K562 (cell line): ENCODE measurements around the gene ITGAX. TPM values are rescaled to one million over a fixed set of nuclear protein-coding genes. Genes with fewer than 3 reads are reported as not detected.

Source experiments
- ATAC-seq: fragments of 200-7000 bp; cut with Tn5 transposase; 3 replicates; pipeline ENCODE4 v1.9.1; 2020; ENCODE audit warnings: moderate library complexity
- BruUV-seq: library from RNA; stranded (reverse); fragments of 400-500 nt; replicated peaks from 2 replicates; lab custom pipeline; 2021; lab: Mats Ljungman, UMichigan
- CTCF ChIA-PET: fragments of 300-600 bp; formaldehyde crosslinking; extraction: SDS; loops from one replicate; lab custom pipeline; 2021; ENCODE audit warnings: low intra/inter-chr PET ratio; lab: Yijun Ruan, JAX
- POLR2A ChIA-PET: fragments of 300-600, 350-650 bp; sonication (Branson Sonifier 250); formaldehyde crosslinking; extraction: SDS; loops from one replicate; lab custom pipeline; 2021; ENCODE audit warnings: antibody characterized with exemption, inconsistent platforms; lab: Yijun Ruan, JAX
- DNase-seq, 4 experiments: peaks; one replicate each; pipeline versions ENCODE4 v3.0.0 to v3.0.0-alpha.2; 2011 to 2018; ENCODE audit warnings: low spot score in 3 of 4, mixed read lengths in 3 of 4; ENCODE audit errors: extremely low read depth in 1 of 4
- FAIRE-seq: peaks from 2 replicates; lab custom pipeline; 2011; peaks lifted over from hg19 to GRCh38; lab: Jason Lieb, UNC
- H2AFZ ChIP-seq: 2 replicates; pipeline ENCODE4 v1.6.0; 2011; ENCODE audit warnings: low read depth, low read length, control low read depth, inconsistent platforms
- H3K27ac ChIP-seq: fragments of 200-600 bp; 3 replicates; pipeline ENCODE4 v1.8.0; 2011; ENCODE audit warnings: low read depth, mild to moderate bottlenecking, control low read depth, inconsistent platforms, low read length, moderate library complexity, mixed read lengths; ENCODE audit errors: extremely low read depth
- H3K27me3 ChIP-seq, 2 experiments: fragments of 300-600 bp in 1 of 2; 2 replicates in 1 of 2; 3 replicates in 1 of 2; pipeline versions ENCODE4 v1.6.0 to v1.8.0; 2011; ENCODE audit warnings: inconsistent platforms in 2 of 2, low read length in 2 of 2, mild to moderate bottlenecking in 1 of 2, mixed read lengths in 1 of 2, moderate library complexity in 1 of 2; ENCODE audit not compliant: control insufficient read depth in 2 of 2, insufficient read depth in 2 of 2
- H3K36me3 ChIP-seq: fragments of 300-600 bp; 3 replicates; pipeline ENCODE4 v1.8.0; 2011; ENCODE audit warnings: mild to moderate bottlenecking, low read length, inconsistent platforms; ENCODE audit not compliant: control insufficient read depth, insufficient read depth
- H3K4me1 ChIP-seq, 2 experiments: fragments of 200-600 bp in 1 of 2; replicated peaks in 1 of 2; 2 replicates in 1 of 2; 3 replicates in 1 of 2; pipeline versions ENCODE4 v1.5.1 to v1.8.0; 2011; ENCODE audit warnings: inconsistent platforms in 2 of 2, low read length in 2 of 2, mild to moderate bottlenecking in 1 of 2, mixed read lengths in 1 of 2, moderate library complexity in 1 of 2; ENCODE audit not compliant: control insufficient read depth in 2 of 2, insufficient read depth in 2 of 2
- H3K4me2 ChIP-seq: 2 replicates; pipeline ENCODE4 v1.6.1; 2011; ENCODE audit warnings: low read length, control low read depth, inconsistent platforms, mixed read lengths; ENCODE audit not compliant: insufficient read depth
- H3K4me3 ChIP-seq: fragments of 200-600 bp; sonication (generic), shearing (Covaris generic); 2 replicates; pipeline ENCODE4 v1.5.1; 2016; ENCODE audit warnings: control low read depth, inconsistent platforms
- H3K79me2 ChIP-seq: fragments of 200-600 bp; 3 replicates; pipeline ENCODE4 v1.8.0; 2011; ENCODE audit warnings: low read length, inconsistent platforms; ENCODE audit not compliant: control insufficient read depth, insufficient read depth
- H3K9ac ChIP-seq, 2 experiments: 2 replicates each; pipeline versions ENCODE4 v1.6.0 to v1.6.1; 2011; ENCODE audit warnings: low read depth in 2 of 2, low read length in 2 of 2, control low read depth in 1 of 2, inconsistent platforms in 1 of 2, mild to moderate bottlenecking in 1 of 2, mixed read lengths in 1 of 2; ENCODE audit not compliant: insufficient read depth in 1 of 2
- H3K9me1 ChIP-seq: one replicate; pipeline ENCODE4 v1.6.0; 2011; ENCODE audit warnings: inconsistent platforms, mild to moderate bottlenecking, low read length, moderate library complexity; ENCODE audit not compliant: control insufficient read depth, insufficient read depth
- H3K9me3 ChIP-seq: replicated peaks from 2 replicates; pipeline ENCODE4 v1.5.1; 2011; ENCODE audit warnings: low read depth, low read length, inconsistent platforms; ENCODE audit not compliant: control insufficient read depth, insufficient read depth
- H4K20me1 ChIP-seq: replicated peaks from 2 replicates; pipeline ENCODE4 v1.6.1; 2011; ENCODE audit warnings: low read length, inconsistent platforms, mixed read lengths; ENCODE audit not compliant: control insufficient read depth, insufficient read depth
- NR0B1 ChIP-seq: fragments of 450-650 bp; IDR thresholded peaks from one replicate; pipeline ENCODE4 v1.6.1; 2018; ENCODE audit warnings: mild to moderate bottlenecking, moderate library complexity; ENCODE audit not compliant: partially characterized antibody
- OTX1 ChIP-seq: fragments of 450-650 bp; formaldehyde crosslinking; IDR thresholded peaks from 2 replicates; pipeline ENCODE4 v1.4.0; 2022; ENCODE audit warnings: mild to moderate bottlenecking
- POLR2AphosphoS5 ChIP-seq: IDR thresholded peaks from 2 replicates; pipeline ENCODE4 v1.6.1; 2011; ENCODE audit warnings: mild to moderate bottlenecking, low read depth, low read length, moderate library complexity; ENCODE audit not compliant: control insufficient read depth, insufficient read depth
- WGBS: fragments of 100-300 bp; shearing (Covaris generic); methylation state at CpG from one replicate; pipeline ENCODE4 v1.1.6; 2016; ENCODE audit warnings: low coverage, mixed read lengths; ENCODE audit not compliant: insufficient coverage; ENCODE audit errors: missing lambda C conversion rate; 5-methylcytosine and 5-hydroxymethylcytosine counted together
- in situ Hi-C: fragments of 300-500 bp; cut with MboI; formaldehyde crosslinking; loops from 4 replicates; pipeline ENCODE4 v1.15.0; 2018; ENCODE audit warnings: inconsistent platforms, mixed read lengths
- intact Hi-C: fragments of 100-400 bp; cut with micrococcal nuclease; formaldehyde crosslinking; loops from 2 replicates; pipeline ENCODE4 v1.14.2; 2022
- polyA plus RNA-seq, 8 experiments: library from polyadenylated mRNA; depleted of rRNA in 4 of 8; stranded (reverse) in 5 of 8; unstranded in 3 of 8; fragments of >200 nt; fragmentation: Nextera tagmentation in 2 of 8; fragmentation: Illumina TruSeq in 1 of 8; extraction: Ambion mirVana in 2 of 8; extraction: Trizol in 1 of 8; gene quantifications; 2 replicates each; pipeline versions ENCODE4 v1.2.1 to v1.2.3, GENCODE V29; 2011 to 2014; ENCODE audit warnings: inconsistent platforms in 1 of 8, missing spikeins in 1 of 8
- total RNA-seq, 7 experiments: library from RNA; depleted of rRNA in 6 of 7; stranded (reverse); fragments of >200 nt in 6 of 7; fragmentation: Illumina TruSeq in 2 of 7; extraction: Trizol in 2 of 7; gene quantifications; 2 replicates each; pipeline versions ENCODE4 v1.2.1 to v1.2.3, GENCODE V29; 2011 to 2021; ENCODE audit warnings: low replicate concordance in 1 of 7
- TF ChIP-seq, protein P1 (sequence below): fragments of 250-450 bp; sonication (Bioruptor Pico); IDR thresholded peaks from 2 replicates; pipeline ENCODE4 v1.4.0; 2020; ENCODE audit warnings: borderline replicate concordance
- TF ChIP-seq, protein P2 (sequence below): fragments of 250-450 bp; sonication (Bioruptor Pico); IDR thresholded peaks from 2 replicates; pipeline ENCODE4 v1.5.0; 2020; ENCODE audit warnings: mild to moderate bottlenecking, borderline replicate concordance

ITGAX gene
- total and polyA plus RNA-seq, 9 of the 15 experiments (the other 6 are each of a cell fraction or from before 2014, with no cell fraction given): 0.03 to 0.58 (median 0.14) TPM

DNA sequence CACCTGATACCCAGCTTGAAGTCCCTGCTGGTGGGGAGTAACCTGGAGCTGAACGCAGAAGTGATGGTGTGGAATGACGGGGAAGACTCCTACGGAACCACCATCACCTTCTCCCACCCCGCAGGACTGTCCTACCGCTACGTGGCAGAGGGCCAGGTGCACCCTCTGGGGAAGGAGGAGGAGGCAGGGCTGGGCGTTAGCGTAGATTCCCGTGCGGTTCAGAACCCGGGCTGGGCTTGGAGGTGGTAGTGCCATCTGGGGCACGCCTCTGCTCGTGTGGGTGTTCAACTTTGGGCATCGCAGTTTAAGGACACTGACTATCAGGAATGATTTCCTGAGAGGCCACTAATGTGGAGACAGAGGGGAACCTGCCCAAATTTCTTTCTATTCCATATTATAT is 18.3 kb downstream of the ITGAX start:
- TF ChIP-seq, protein P1, sequence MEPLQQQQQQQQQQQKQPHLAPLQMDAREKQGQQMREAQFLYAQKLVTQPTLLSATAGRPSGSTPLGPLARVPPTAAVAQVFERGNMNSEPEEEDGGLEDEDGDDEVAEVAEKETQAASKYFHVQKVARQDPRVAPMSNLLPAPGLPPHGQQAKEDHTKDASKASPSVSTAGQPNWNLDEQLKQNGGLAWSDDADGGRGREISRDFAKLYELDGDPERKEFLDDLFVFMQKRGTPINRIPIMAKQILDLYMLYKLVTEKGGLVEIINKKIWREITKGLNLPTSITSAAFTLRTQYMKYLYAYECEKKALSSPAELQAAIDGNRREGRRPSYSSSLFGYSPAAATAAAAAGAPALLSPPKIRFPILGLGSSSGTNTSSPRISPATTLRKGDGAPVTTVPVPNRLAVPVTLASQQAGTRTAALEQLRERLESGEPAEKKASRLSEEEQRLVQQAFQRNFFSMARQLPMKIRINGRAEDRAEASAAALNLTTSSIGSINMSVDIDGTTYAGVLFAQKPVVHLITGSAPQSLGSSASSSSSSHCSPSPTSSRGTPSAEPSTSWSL (CRISPR knock-in tag): no peak
- TF ChIP-seq NR0B1 (no peak), POLR2AphosphoS5 (no peak), OTX1 (CRISPR knock-in tag) (no peak)
- TF ChIP-seq, protein P2, sequence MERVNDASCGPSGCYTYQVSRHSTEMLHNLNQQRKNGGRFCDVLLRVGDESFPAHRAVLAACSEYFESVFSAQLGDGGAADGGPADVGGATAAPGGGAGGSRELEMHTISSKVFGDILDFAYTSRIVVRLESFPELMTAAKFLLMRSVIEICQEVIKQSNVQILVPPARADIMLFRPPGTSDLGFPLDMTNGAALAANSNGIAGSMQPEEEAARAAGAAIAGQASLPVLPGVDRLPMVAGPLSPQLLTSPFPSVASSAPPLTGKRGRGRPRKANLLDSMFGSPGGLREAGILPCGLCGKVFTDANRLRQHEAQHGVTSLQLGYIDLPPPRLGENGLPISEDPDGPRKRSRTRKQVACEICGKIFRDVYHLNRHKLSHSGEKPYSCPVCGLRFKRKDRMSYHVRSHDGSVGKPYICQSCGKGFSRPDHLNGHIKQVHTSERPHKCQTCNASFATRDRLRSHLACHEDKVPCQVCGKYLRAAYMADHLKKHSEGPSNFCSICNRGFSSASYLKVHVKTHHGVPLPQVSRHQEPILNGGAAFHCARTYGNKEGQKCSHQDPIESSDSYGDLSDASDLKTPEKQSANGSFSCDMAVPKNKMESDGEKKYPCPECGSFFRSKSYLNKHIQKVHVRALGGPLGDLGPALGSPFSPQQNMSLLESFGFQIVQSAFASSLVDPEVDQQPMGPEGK (CRISPR knock-in tag): no peak
- in situ Hi-C loops (no loop called here), intact Hi-C loops (no loop called here)
- H3K9ac ChIP-seq: no peak overlapping the region; a peak in 1 of 4 replicates
- H3K79me2 ChIP-seq: no peaks in the 10 kb centered on the region
- no TSS peak for BruUV-seq
- no peak for ATAC-seq
- no peaks in the 10 kb centered on the region for H3K9me3 ChIP-seq
- no peak overlapping the region for H3K27ac ChIP-seq
- no peak for DNase-seq
- peaks cover 0 to 15% of the 10 kb centered on the region in 2 experiments; a peak in 1 of 5 replicates for H3K4me1 ChIP-seq
- peaks cover 16 to 40% of the 10 kb centered on the region in 2 experiments; a peak in 4 of 5 replicates for H3K27me3 ChIP-seq
- H3K4me3 ChIP-seq: no peak overlapping the region
- FAIRE-seq: no peak
- H3K36me3 ChIP-seq: no peaks in the 10 kb centered on the region
- no peak overlapping the region for H3K4me2 ChIP-seq
- POLR2A ChIA-PET: interaction anchor here (1.1 kb wide), 1 partner anchor 9 kb away, joined by 4 read pairs; no protein-coding TSS in a partner anchor
- CTCF ChIA-PET: interaction anchor here (0.7 kb wide), 1 partner anchor 390 kb away, joined by 3 read pairs; no protein-coding TSS in a partner anchor
- H2AFZ ChIP-seq: no peak overlapping the region
- WGBS: 1% methylated on average over 14 of the region's 14 CpGs
- no peaks in the 10 kb centered on the region for H3K9me1 ChIP-seq
- no peaks in the 10 kb centered on the region for H4K20me1 ChIP-seq
